ENCODE measurements around the gene FMN1.

DNA sequence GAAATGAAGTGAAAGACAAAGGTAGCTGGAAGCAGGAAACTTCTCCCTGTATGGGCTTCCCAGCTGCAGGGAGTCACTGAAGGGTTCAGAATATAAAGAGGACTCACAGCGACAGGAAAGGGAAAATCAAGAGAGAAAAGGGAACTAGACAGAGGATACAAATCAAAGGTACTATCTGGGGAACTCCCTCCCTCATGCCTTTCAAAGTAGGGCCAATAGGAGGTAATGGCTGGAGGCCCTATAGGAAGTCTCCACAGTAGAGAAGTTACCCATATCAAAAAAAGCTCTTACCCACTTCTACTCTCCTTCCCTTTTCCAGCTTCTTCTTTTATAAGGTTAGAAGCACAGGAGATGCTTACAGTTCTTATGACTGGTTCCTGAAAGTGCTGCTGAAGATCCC is 43.5 kb downstream of the FMN1 start:
- TF ChIP-seq, protein P1, sequence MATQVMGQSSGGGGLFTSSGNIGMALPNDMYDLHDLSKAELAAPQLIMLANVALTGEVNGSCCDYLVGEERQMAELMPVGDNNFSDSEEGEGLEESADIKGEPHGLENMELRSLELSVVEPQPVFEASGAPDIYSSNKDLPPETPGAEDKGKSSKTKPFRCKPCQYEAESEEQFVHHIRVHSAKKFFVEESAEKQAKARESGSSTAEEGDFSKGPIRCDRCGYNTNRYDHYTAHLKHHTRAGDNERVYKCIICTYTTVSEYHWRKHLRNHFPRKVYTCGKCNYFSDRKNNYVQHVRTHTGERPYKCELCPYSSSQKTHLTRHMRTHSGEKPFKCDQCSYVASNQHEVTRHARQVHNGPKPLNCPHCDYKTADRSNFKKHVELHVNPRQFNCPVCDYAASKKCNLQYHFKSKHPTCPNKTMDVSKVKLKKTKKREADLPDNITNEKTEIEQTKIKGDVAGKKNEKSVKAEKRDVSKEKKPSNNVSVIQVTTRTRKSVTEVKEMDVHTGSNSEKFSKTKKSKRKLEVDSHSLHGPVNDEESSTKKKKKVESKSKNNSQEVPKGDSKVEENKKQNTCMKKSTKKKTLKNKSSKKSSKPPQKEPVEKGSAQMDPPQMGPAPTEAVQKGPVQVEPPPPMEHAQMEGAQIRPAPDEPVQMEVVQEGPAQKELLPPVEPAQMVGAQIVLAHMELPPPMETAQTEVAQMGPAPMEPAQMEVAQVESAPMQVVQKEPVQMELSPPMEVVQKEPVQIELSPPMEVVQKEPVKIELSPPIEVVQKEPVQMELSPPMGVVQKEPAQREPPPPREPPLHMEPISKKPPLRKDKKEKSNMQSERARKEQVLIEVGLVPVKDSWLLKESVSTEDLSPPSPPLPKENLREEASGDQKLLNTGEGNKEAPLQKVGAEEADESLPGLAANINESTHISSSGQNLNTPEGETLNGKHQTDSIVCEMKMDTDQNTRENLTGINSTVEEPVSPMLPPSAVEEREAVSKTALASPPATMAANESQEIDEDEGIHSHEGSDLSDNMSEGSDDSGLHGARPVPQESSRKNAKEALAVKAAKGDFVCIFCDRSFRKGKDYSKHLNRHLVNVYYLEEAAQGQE (IDR thresholded peaks at IDR 0.05; ENCODE audit: borderline replicate concordance in 1 of 2, low read depth in 1 of 2, low read length in 2 of 2), result no peak
- TF ChIP-seq ZNF124 (CRISPR knock-in tag; IDR thresholded peaks at IDR 0.05) (no peak), EP300 (IDR thresholded peaks at IDR 0.05; ENCODE audit: low read depth in 2 of 2, low read length in 2 of 2) (no peak), EP300 (CRISPR knock-in tag; IDR thresholded peaks at IDR 0.05; ENCODE audit: borderline replicate concordance) (no peak), ZNF777 (CRISPR knock-in tag; IDR thresholded peaks at IDR 0.05) (no peak), POLR2AphosphoS5 (IDR thresholded peaks at IDR 0.05; ENCODE audit: low read depth, low read length) (no peak), JUN (CRISPR knock-in tag; IDR thresholded peaks at IDR 0.05) (no peak), RFX1 (IDR thresholded peaks at IDR 0.05) (no peak), HDAC2 (CRISPR knock-in tag; IDR thresholded peaks at IDR 0.05) (no peak), TEAD3 (CRISPR knock-in tag; optimal IDR thresholded peaks at IDR 0.05; ENCODE audit: borderline replicate concordance) (no peak)
- TF ChIP-seq, protein P2, sequence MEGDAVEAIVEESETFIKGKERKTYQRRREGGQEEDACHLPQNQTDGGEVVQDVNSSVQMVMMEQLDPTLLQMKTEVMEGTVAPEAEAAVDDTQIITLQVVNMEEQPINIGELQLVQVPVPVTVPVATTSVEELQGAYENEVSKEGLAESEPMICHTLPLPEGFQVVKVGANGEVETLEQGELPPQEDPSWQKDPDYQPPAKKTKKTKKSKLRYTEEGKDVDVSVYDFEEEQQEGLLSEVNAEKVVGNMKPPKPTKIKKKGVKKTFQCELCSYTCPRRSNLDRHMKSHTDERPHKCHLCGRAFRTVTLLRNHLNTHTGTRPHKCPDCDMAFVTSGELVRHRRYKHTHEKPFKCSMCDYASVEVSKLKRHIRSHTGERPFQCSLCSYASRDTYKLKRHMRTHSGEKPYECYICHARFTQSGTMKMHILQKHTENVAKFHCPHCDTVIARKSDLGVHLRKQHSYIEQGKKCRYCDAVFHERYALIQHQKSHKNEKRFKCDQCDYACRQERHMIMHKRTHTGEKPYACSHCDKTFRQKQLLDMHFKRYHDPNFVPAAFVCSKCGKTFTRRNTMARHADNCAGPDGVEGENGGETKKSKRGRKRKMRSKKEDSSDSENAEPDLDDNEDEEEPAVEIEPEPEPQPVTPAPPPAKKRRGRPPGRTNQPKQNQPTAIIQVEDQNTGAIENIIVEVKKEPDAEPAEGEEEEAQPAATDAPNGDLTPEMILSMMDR (CRISPR knock-in tag; IDR thresholded peaks at IDR 0.05), result no peak
- TF ChIP-seq, protein P3, sequence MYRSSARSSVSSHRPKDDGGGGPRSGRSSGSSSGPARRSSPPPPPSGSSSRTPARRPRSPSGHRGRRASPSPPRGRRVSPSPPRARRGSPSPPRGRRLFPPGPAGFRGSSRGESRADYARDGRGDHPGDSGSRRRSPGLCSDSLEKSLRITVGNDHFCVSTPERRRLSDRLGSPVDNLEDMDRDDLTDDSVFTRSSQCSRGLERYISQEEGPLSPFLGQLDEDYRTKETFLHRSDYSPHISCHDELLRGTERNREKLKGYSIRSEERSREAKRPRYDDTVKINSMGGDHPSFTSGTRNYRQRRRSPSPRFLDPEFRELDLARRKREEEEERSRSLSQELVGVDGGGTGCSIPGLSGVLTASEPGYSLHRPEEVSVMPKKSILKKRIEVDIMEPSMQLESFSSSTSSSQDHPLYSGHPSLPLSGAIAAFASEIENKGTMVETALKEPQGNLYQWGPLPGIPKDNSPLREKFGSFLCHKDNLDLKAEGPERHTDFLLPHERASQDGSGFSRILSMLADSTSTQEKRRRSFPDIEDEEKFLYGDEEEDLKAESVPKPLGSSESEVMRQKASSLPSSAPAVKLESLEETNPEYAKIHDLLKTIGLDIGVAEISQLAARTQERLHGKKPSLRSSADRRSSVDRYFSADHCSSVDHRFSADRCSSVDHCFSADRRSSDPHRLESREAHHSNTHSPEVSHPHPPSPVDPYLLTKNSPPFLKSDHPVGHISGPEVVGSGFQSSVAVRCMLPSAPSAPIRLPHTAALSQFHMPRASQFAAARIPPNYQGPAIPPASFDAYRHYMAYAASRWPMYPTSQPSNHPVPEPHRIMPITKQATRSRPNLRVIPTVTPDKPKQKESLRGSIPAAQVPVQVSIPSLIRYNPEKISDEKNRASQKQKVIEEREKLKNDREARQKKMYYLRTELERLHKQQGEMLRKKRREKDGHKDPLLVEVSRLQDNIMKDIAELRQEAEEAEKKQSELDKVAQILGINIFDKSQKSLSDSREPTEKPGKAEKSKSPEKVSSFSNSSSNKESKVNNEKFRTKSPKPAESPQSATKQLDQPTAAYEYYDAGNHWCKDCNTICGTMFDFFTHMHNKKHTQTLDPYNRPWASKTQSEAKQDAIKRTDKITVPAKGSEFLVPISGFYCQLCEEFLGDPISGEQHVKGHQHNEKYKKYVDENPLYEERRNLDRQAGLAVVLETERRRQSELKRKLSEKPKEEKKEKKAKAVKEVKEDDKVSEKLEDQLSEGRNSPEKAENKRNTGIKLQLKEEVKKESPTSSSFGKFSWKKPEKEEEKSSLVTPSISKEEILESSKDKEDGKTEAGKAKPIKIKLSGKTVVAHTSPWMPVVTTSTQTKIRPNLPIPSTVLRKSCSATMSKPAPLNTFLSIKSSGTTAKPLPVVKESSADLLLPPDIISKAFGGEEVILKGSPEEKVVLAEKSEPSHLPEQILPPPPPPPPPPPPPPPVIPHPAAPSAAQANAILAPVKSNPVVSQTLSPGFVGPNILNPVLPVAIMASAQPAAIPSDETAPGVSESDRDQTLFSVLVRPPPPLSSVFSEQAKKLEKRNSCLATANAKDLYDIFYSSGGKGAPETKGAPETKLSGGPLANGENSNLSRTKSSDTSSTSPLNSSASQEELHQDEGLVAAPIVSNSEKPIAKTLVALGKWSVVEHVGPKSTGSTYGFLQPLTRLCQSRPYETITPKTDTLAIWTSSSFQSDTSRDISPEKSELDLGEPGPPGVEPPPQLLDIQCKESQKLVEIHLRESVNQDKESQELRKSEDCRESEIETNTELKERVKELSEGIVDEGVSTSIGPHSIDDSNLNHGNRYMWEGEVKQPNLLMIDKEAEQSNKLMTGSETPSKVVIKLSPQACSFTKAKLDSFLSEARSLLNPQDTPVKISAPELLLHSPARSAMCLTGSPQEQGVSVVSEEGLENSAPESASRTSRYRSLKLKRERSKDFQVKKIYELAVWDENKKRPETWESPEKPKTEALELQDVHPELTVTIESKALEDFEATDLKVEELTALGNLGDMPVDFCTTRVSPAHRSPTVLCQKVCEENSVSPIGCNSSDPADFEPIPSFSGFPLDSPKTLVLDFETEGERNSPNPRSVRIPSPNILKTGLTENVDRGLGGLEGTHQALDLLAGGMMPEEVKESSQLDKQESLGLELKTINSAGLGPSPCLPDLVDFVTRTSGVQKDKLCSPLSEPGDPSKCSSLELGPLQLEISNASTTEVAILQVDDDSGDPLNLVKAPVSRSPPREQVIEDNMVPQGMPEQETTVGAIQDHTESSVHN (CRISPR knock-in tag; IDR thresholded peaks at IDR 0.05), result no peak

Measured in HepG2 (cell line).